Measurements from ENCODE around the gene MGAT5B. TPM values are rescaled to one million over a fixed set of nuclear protein-coding genes. Genes with fewer than 3 reads are reported as not detected.
A peak's percentile ranks its signal among the peaks of the same experiment; 100 is the strongest.

The MGAT5B gene
- total and polyA plus RNA-seq, 2 experiments from 2014 or later: 1.6 to 10.0 TPM

DNA sequence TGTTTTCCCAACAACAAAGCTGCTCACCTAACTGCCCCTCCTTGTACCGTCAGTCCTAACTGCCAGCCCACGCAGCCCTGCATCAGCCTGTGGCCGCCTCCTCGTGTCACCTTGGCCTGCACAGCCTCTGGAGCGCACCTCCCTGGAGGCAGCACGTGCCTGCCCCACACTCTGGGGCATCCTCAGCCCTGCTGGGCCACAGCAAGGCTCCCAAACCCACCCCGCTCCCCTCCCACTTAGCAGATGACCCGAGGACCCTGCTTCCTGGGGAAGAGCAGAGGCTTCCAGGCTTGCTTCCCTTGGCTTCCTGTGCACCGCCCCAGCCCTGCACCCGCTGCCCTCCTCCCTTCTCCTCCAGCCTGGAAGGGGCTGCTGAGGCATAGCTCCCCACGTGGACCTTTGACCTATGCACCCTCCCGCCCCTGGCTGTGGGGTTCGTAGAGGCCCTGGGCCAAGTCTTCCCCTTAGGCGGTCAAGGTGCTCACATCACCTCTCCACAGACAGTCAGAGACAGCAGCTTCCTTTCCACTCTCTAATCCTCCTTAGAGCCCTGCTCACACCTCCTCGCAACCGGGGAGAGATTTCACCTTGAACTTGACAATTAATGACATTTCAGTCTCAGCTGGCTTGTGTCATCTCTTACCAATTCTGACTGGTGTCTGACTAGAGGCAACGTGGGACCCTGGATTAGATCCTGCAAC is 115.0 kb downstream of the MGAT5B start:
- H3K4me1 ChIP-seq (ENCODE audit: insufficient read depth): peaks cover 10% of the 10 kb centered on the region; the same call in 1 of the 2 replicates
- peak; percentile 52 for ATAC-seq
- peaks cover 7% of the 10 kb centered on the region for H3K9me3 Mint-ChIP-seq
- no peak overlapping the region; the same call in none of the 2 replicates for H2AFZ ChIP-seq
- no peaks in the 10 kb centered on the region for H4K20me1 ChIP-seq (replicated peaks; ENCODE audit: insufficient read depth)
- H3K27ac ChIP-seq (ENCODE audit: low read depth): no peak overlapping the region
- no peaks in the 10 kb centered on the region for H3K79me2 ChIP-seq (replicated peaks; ENCODE audit: insufficient read depth)
- no peaks in the 10 kb centered on the region for H3K9me2 ChIP-seq (ENCODE audit: insufficient read depth)
- peaks cover 1% of the 10 kb centered on the region; the same call in 2 of the 3 replicates for H3K36me3 Mint-ChIP-seq (ENCODE audit: low read depth)
- H3F3A ChIP-seq (replicated peaks; ENCODE audit: low read depth): no peaks in the 10 kb centered on the region
- H3K36me3 ChIP-seq (ENCODE audit: insufficient read depth): no peaks in the 10 kb centered on the region
- no peak overlapping the region for H3K4me3 ChIP-seq
- no peak for TF ChIP-seq EZH2 (IDR thresholded peaks at IDR 0.05; ENCODE audit: low read depth, unreplicated experiment)
- no peak for TF ChIP-seq JUNB (IDR thresholded peaks at IDR 0.05; ENCODE audit: unreplicated experiment)
- TF ChIP-seq STAT1 (IDR thresholded peaks at IDR 0.05; ENCODE audit: unreplicated experiment): no peak
- TF ChIP-seq REST (IDR thresholded peaks at IDR 0.05; ENCODE audit: unreplicated experiment): no peak
- no peak for TF ChIP-seq EZH2phosphoT487 (IDR thresholded peaks at IDR 0.05; ENCODE audit: unreplicated experiment)
- TF ChIP-seq, protein P1, sequence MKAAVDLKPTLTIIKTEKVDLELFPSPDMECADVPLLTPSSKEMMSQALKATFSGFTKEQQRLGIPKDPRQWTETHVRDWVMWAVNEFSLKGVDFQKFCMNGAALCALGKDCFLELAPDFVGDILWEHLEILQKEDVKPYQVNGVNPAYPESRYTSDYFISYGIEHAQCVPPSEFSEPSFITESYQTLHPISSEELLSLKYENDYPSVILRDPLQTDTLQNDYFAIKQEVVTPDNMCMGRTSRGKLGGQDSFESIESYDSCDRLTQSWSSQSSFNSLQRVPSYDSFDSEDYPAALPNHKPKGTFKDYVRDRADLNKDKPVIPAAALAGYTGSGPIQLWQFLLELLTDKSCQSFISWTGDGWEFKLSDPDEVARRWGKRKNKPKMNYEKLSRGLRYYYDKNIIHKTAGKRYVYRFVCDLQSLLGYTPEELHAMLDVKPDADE (IDR thresholded peaks at IDR 0.05): no peak
- no peak for TF ChIP-seq POLR2AphosphoS5 (IDR thresholded peaks at IDR 0.05; ENCODE audit: low read depth)
- TF ChIP-seq, protein P2, sequence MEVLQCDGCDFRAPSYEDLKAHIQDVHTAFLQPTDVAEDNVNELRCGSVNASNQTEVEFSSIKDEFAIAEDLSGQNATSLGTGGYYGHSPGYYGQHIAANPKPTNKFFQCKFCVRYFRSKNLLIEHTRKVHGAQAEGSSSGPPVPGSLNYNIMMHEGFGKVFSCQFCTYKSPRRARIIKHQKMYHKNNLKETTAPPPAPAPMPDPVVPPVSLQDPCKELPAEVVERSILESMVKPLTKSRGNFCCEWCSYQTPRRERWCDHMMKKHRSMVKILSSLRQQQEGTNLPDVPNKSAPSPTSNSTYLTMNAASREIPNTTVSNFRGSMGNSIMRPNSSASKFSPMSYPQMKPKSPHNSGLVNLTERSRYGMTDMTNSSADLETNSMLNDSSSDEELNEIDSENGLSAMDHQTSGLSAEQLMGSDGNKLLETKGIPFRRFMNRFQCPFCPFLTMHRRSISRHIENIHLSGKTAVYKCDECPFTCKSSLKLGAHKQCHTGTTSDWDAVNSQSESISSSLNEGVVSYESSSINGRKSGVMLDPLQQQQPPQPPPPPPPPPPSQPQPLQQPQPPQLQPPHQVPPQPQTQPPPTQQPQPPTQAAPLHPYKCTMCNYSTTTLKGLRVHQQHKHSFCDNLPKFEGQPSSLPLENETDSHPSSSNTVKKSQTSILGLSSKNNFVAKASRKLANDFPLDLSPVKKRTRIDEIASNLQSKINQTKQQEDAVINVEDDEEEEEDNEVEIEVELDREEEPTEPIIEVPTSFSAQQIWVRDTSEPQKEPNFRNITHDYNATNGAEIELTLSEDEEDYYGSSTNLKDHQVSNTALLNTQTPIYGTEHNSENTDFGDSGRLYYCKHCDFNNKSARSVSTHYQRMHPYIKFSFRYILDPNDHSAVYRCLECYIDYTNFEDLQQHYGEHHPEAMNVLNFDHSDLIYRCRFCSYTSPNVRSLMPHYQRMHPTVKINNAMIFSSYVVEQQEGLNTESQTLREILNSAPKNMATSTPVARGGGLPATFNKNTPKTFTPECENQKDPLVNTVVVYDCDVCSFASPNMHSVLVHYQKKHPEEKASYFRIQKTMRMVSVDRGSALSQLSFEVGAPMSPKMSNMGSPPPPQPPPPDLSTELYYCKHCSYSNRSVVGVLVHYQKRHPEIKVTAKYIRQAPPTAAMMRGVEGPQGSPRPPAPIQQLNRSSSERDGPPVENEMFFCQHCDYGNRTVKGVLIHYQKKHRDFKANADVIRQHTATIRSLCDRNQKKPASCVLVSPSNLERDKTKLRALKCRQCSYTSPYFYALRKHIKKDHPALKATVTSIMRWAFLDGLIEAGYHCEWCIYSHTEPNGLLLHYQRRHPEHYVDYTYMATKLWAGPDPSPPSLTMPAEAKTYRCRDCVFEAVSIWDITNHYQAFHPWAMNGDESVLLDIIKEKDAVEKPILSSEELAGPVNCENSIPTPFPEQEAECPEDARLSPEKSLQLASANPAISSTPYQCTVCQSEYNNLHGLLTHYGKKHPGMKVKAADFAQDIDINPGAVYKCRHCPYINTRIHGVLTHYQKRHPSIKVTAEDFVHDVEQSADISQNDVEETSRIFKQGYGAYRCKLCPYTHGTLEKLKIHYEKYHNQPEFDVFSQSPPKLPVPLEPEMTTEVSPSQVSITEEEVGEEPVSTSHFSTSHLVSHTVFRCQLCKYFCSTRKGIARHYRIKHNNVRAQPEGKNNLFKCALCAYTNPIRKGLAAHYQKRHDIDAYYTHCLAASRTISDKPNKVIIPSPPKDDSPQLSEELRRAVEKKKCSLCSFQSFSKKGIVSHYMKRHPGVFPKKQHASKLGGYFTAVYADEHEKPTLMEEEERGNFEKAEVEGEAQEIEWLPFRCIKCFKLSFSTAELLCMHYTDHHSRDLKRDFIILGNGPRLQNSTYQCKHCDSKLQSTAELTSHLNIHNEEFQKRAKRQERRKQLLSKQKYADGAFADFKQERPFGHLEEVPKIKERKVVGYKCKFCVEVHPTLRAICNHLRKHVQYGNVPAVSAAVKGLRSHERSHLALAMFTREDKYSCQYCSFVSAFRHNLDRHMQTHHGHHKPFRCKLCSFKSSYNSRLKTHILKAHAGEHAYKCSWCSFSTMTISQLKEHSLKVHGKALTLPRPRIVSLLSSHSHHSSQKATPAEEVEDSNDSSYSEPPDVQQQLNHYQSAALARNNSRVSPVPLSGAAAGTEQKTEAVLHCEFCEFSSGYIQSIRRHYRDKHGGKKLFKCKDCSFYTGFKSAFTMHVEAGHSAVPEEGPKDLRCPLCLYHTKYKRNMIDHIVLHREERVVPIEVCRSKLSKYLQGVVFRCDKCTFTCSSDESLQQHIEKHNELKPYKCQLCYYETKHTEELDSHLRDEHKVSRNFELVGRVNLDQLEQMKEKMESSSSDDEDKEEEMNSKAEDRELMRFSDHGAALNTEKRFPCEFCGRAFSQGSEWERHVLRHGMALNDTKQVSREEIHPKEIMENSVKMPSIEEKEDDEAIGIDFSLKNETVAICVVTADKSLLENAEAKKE (CRISPR knock-in tag; IDR thresholded peaks at IDR 0.05): no peak
- TF ChIP-seq NANOG (IDR thresholded peaks at IDR 0.05; ENCODE audit: borderline replicate concordance): no peak
- TF ChIP-seq CREB1 (CRISPR knock-in tag; IDR thresholded peaks at IDR 0.05; ENCODE audit: low read depth): no peak
- TF ChIP-seq ZNF114 (CRISPR knock-in tag; IDR thresholded peaks at IDR 0.05): no peak
- no peak for TF ChIP-seq CTCF (conservative IDR thresholded peaks at IDR 0.05; ENCODE audit: low read depth in 2 of 2)
- TF ChIP-seq ZNF331 (CRISPR knock-in tag; IDR thresholded peaks at IDR 0.05; ENCODE audit: low read depth): no peak
- peaks cover 14% of the 10 kb centered on the region for H3K27me3 Mint-ChIP-seq (ENCODE audit: insufficient read depth, low read depth, poor library complexity)
- DNase-seq (ENCODE audit: low spot score): no peak
- no peak overlapping the region for H3K27ac Mint-ChIP-seq
- H3K4me2 ChIP-seq: no peak overlapping the region
- H3K4me3 Mint-ChIP-seq: no peak overlapping the region
- no peaks in the 10 kb centered on the region for H3K27me3 ChIP-seq (ENCODE audit: insufficient read depth)
- peaks cover 20% of the 10 kb centered on the region for H3K4me1 Mint-ChIP-seq
